Stimulated activated CD8-positive, alpha-beta memory T cell treated with anti-CD3 and anti-CD28 coated beads, Interleukin-15, amount 100 ng/mL, for 24 hours (primary cell): ENCODE results near the gene SH3PXD2A.
A peak's percentile ranks its signal among the peaks of the same experiment; 100 is the strongest.

Experiments used
- DNase-seq: peaks from one replicate; pipeline ENCODE4 v3.0.0-alpha.2; 2020; ENCODE audit warnings: low read depth

Gene SH3PXD2A

GRCh38 chr10:103683851-103684250 is 171.5 kb downstream of the SH3PXD2A start:
- DNase-seq: no peak

GRCh38 chr10:103682631-103683030 is 172.7 kb downstream of the SH3PXD2A start:
- DNase-seq: no peak

- DNase-seq: no peak
Measured at GRCh38 chr10:103681617-103682399, 173.6 kb downstream of the SH3PXD2A start.

GRCh38 chr10:103680869-103681236 is 174.5 kb downstream of the SH3PXD2A start:
- DNase-seq: no peak

GRCh38 chr10:103679096-103679790 is 176.1 kb downstream of the SH3PXD2A start:
- DNase-seq: no peak

GRCh38 chr10:103678178-103678526 is 177.2 kb downstream of the SH3PXD2A start:
- peak; percentile 50 for DNase-seq

GRCh38 chr10:103677486-103678177 is 177.7 kb downstream of the SH3PXD2A start:
- DNase-seq: no peak

GRCh38 chr10:103676851-103677417 is 178.4 kb downstream of the SH3PXD2A start:
- no peak for DNase-seq

- no peak for DNase-seq
Measured at GRCh38 chr10:103676058-103676785, 179.2 kb downstream of the SH3PXD2A start.

- DNase-seq: no peak
Measured at GRCh38 chr10:103673606-103674005, 181.8 kb downstream of the SH3PXD2A start.

GRCh38 chr10:103672345-103672744 is 183.0 kb downstream of the SH3PXD2A start:
- no peak for DNase-seq

GRCh38 chr10:103671126-103671895 is 184.1 kb downstream of the SH3PXD2A start:
- no peak for DNase-seq

- no peak for DNase-seq
Measured at GRCh38 chr10:103669944-103670343, 185.4 kb downstream of the SH3PXD2A start.

- no peak for DNase-seq
Measured at GRCh38 chr10:103669243-103669929, 186.0 kb downstream of the SH3PXD2A start.

GRCh38 chr10:103668351-103669242 is 186.8 kb downstream of the SH3PXD2A start:
- no peak for DNase-seq

GRCh38 chr10:103667356-103667755 is 188.0 kb downstream of the SH3PXD2A start:
- DNase-seq: no peak

GRCh38 chr10:103666762-103667150 is 188.6 kb downstream of the SH3PXD2A start:
- no peak for DNase-seq

- DNase-seq: no peak
Measured at GRCh38 chr10:103666087-103666761, 189.2 kb downstream of the SH3PXD2A start.
